ENCODE results near the gene FYB2. TPM values are rescaled to one million over a fixed set of nuclear protein-coding genes. Genes with fewer than 3 reads are reported as not detected.

The FYB2 gene
- total RNA-seq, 1 donor from 2014 or later, result not detected

GRCh38 chr1:56728964-56729363 lies 90.2 kb downstream of the FYB2 start:
- Mint-ChIP-seq H3K27ac (ENCODE audit: unreplicated experiment) (no peak overlapping the region), H3K4me1 (ENCODE audit: unreplicated experiment) (no peaks in the 10 kb centered on the region), H3K27me3 (ENCODE audit: unreplicated experiment) (peaks cover 50% of the 10 kb centered on the region), H3K9me3 (ENCODE audit: unreplicated experiment) (peaks cover 11% of the 10 kb centered on the region), H3K4me3 (ENCODE audit: unreplicated experiment) (no peak overlapping the region), H3K36me3 (ENCODE audit: unreplicated experiment) (peaks cover 4% of the 10 kb centered on the region)
- TF ChIP-seq CTCF (IDR thresholded peaks at IDR 0.05), result no peak
- DNase-seq (ENCODE audit: extremely low spot score, unreplicated experiment), result no peak

DNA sequence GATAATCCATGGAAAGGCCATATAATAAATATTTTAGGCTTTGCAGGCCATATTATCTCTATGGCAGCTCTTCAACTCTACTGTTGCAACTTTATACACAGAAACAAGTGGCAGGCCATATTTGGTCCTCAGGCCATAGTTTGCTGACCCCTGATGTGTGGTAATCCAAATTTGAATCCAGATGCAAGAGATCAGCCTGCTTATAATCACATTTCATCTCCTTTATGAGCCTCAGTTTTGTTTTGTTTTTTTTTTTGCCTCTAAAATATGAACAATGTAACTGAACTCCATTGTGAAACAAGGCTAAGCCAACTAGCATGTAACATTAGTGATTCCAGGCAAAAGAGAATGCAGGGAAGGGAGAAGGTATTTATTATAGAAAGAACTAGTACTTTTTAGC lies 92.5 kb downstream of the FYB2 start:
- no peak for DNase-seq (ENCODE audit: extremely low spot score, unreplicated experiment)
- Mint-ChIP-seq H3K36me3 (ENCODE audit: unreplicated experiment) (no peaks in the 10 kb centered on the region), H3K27ac (ENCODE audit: unreplicated experiment) (no peak overlapping the region), H3K27me3 (ENCODE audit: unreplicated experiment) (peaks cover 29% of the 10 kb centered on the region), H3K4me1 (ENCODE audit: unreplicated experiment) (no peaks in the 10 kb centered on the region), H3K9me3 (ENCODE audit: unreplicated experiment) (peaks cover 4% of the 10 kb centered on the region), H3K4me3 (ENCODE audit: unreplicated experiment) (no peak overlapping the region)
- no peak for TF ChIP-seq CTCF (IDR thresholded peaks at IDR 0.05)

GRCh38 chr1:56719171-56719570 lies 100.0 kb downstream of the FYB2 start:
- Mint-ChIP-seq H3K27me3 (ENCODE audit: unreplicated experiment) (no peaks in the 10 kb centered on the region), H3K36me3 (ENCODE audit: unreplicated experiment) (no peaks in the 10 kb centered on the region), H3K4me3 (ENCODE audit: unreplicated experiment) (no peak overlapping the region), H3K9me3 (ENCODE audit: unreplicated experiment) (no peaks in the 10 kb centered on the region), H3K27ac (ENCODE audit: unreplicated experiment) (no peak overlapping the region), H3K4me1 (ENCODE audit: unreplicated experiment) (no peaks in the 10 kb centered on the region)
- DNase-seq (ENCODE audit: extremely low spot score, unreplicated experiment), result no peak
- TF ChIP-seq CTCF (IDR thresholded peaks at IDR 0.05), result no peak

- Mint-ChIP-seq H3K9me3 (ENCODE audit: unreplicated experiment) (no peaks in the 10 kb centered on the region), H3K36me3 (ENCODE audit: unreplicated experiment) (no peaks in the 10 kb centered on the region), H3K27ac (ENCODE audit: unreplicated experiment) (no peak overlapping the region), H3K27me3 (ENCODE audit: unreplicated experiment) (no peaks in the 10 kb centered on the region), H3K4me1 (ENCODE audit: unreplicated experiment) (peaks cover 24% of the 10 kb centered on the region), H3K4me3 (ENCODE audit: unreplicated experiment) (no peak overlapping the region)
- no peak for TF ChIP-seq CTCF (IDR thresholded peaks at IDR 0.05)
- no peak for DNase-seq (ENCODE audit: extremely low spot score, unreplicated experiment)
Observed at GRCh38 chr1:56715156-56715555, 104.0 kb downstream of the FYB2 start.

DNA sequence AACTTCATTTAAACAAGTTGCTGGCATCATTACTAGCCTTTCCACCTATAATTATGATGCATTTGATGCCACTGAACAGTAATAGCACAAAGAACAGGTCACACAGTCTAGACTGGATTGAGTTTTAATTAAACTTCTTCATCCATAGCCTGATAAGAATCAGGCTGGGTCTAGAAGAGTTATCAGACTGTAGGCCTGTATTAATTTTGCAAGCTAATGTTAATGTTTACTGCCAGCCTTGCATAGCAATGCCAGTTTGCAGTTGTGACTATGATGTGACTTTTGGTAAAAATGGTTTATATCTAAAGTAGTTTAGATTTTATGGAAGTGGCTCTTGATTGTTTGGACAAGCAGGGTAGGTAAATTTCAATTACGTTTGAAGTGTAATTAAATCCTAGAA lies 106.1 kb downstream of the FYB2 start:
- Mint-ChIP-seq H3K27ac (ENCODE audit: unreplicated experiment) (no peak overlapping the region), H3K4me3 (ENCODE audit: unreplicated experiment) (no peak overlapping the region), H3K9me3 (ENCODE audit: unreplicated experiment) (no peaks in the 10 kb centered on the region), H3K27me3 (ENCODE audit: unreplicated experiment) (no peaks in the 10 kb centered on the region), H3K36me3 (ENCODE audit: unreplicated experiment) (no peaks in the 10 kb centered on the region), H3K4me1 (ENCODE audit: unreplicated experiment) (peaks cover 31% of the 10 kb centered on the region)
- DNase-seq (ENCODE audit: extremely low spot score, unreplicated experiment), result no peak
- no peak for TF ChIP-seq CTCF (IDR thresholded peaks at IDR 0.05)
